Right lobe of liver (tissue), 4 donors: ENCODE results near the gene FAM229A.

ENCODE experiments used
- CTCF ChIP-seq, 4 donors: fragments of 200-600 bp in 3 of 4; fragments of 450-650 bp in 1 of 4; IDR thresholded peaks; one replicate each; pipeline versions ENCODE4 v1.5.1 to v1.8.0; 2016 to 2022; ENCODE audit warnings: antibody characterized with exemption in 4 of 4, mild to moderate bottlenecking in 2 of 4
- POLR2A ChIP-seq: fragments of 450-650 bp; IDR thresholded peaks from one replicate; pipeline ENCODE4 v1.6.1; 2017; ENCODE audit warnings: antibody characterized with exemption, mild to moderate bottlenecking
- donor health status: DM: no; HTN: no; CAD: no.
- donor health status: DM: no; HTN: no; CAD: no.
- donor health status: DM: no; HTN: yes; CAD: no.

GRCh38 chr1:32380057-32380456 is 17.8 kb upstream of the FAM229A start:
- TF ChIP-seq CTCF (IDR thresholded peaks at IDR 0.05) (no peak), POLR2A (no peak)
